GM12878 (cell line): ENCODE measurements around the gene ZNF827. TPM values are rescaled to one million over a fixed set of nuclear protein-coding genes. Genes with fewer than 3 reads are reported as not detected.

ENCODE experiments used
- ATAC-seq: fragments of 200-7000 bp; cut with Tn5 transposase; 3 replicates; pipeline ENCODE4 v1.9.1; 2020; ENCODE audit warnings: mild to moderate bottlenecking, moderate library complexity
- BruUV-seq: library from RNA; stranded (reverse); fragments of 400-500 nt; replicated peaks from 2 replicates; lab custom pipeline; 2021; lab: Mats Ljungman, UMichigan
- CTCF ChIA-PET: fragments of 300-600 bp; sonication (Branson Sonifier 250); formaldehyde crosslinking; extraction: SDS; loops from one replicate; lab custom pipeline; 2021; ENCODE audit warnings: inconsistent platforms; lab: Yijun Ruan, JAX
- POLR2A ChIA-PET: fragments of 350-600 bp; formaldehyde crosslinking; extraction: SDS; loops from one replicate; lab custom pipeline; 2021; ENCODE audit warnings: inconsistent platforms; lab: Charles Lee
- RAD21 ChIA-PET: fragments of 300-600 bp; sonication (Branson Sonifier 250); formaldehyde crosslinking; loops from one replicate; lab custom pipeline; 2023; ENCODE audit warnings: antibody characterized with exemption; ENCODE audit not compliant: unreplicated experiment; lab: Charles Lee
- SMC1A ChIA-PET: fragments of 300-600 bp; sonication (Branson Sonifier 250); formaldehyde crosslinking; loops from one replicate; lab custom pipeline; 2023; ENCODE audit not compliant: unreplicated experiment, uncharacterized antibody; lab: Charles Lee
- DNase-seq: peaks from one replicate; pipeline ENCODE4 v3.0.0-alpha.2; 2011; ENCODE audit warnings: low read depth, low spot score
- FAIRE-seq: peaks from 3 replicates; lab custom pipeline; 2011; peaks lifted over from hg19 to GRCh38; lab: Jason Lieb, UNC
- H2AFZ ChIP-seq: 2 replicates; pipeline ENCODE4 v1.6.0; 2011; ENCODE audit warnings: low read depth, low read length, control low read depth; ENCODE audit not compliant: control insufficient read depth
- H3K27ac ChIP-seq: 2 replicates; pipeline ENCODE4 v1.5.1; 2011; ENCODE audit warnings: control low read depth; ENCODE audit not compliant: control insufficient read depth, insufficient read depth
- H3K27me3 ChIP-seq, 2 experiments: replicated peaks in 1 of 2; 2 replicates each; pipeline versions ENCODE4 v1.6.0 to v1.6.1; 2011; ENCODE audit warnings: low read length in 1 of 2; ENCODE audit not compliant: control insufficient read depth in 2 of 2, insufficient read depth in 2 of 2
- H3K36me3 ChIP-seq, 2 experiments: 2 replicates each; pipeline ENCODE4 v1.5.1; 2011; ENCODE audit warnings: low read length in 1 of 2; ENCODE audit not compliant: control insufficient read depth in 2 of 2, insufficient read depth in 2 of 2
- H3K4me1 ChIP-seq: 2 replicates; pipeline ENCODE4 v1.6.1; 2011; ENCODE audit warnings: mild to moderate bottlenecking, low read length, moderate library complexity, mixed read lengths; ENCODE audit not compliant: control insufficient read depth, insufficient read depth
- H3K4me2 ChIP-seq: 2 replicates; pipeline ENCODE4 v1.6.0; 2011; ENCODE audit warnings: control low read depth; ENCODE audit not compliant: control insufficient read depth, insufficient read depth
- H3K4me3 ChIP-seq: fragments of 200-600 bp; sonication (generic); 2 replicates; pipeline ENCODE4 v1.5.1; 2016
- H3K79me2 ChIP-seq: 2 replicates; pipeline ENCODE4 v1.6.0; 2011; ENCODE audit warnings: low read length; ENCODE audit not compliant: control insufficient read depth, insufficient read depth
- H3K9ac ChIP-seq: 2 replicates; pipeline ENCODE4 v1.8.0; 2011; ENCODE audit warnings: low read length, control low read depth, mixed read lengths; ENCODE audit not compliant: control insufficient read depth, insufficient read depth
- H3K9me3 ChIP-seq: replicated peaks from 3 replicates; pipeline ENCODE4 v1.5.1; 2011; ENCODE audit warnings: mild to moderate bottlenecking, low read length; ENCODE audit not compliant: control insufficient read depth, insufficient read depth
- H4K20me1 ChIP-seq: 2 replicates; pipeline ENCODE4 v1.6.0; 2011; ENCODE audit not compliant: control insufficient read depth, insufficient read depth
- HDAC2 ChIP-seq: fragments of 200-600 bp; sonication (generic); IDR thresholded peaks from 2 replicates; pipeline ENCODE4 v1.6.1; 2017
- IRF3 ChIP-seq: fragments of 450-650 bp; IDR thresholded peaks from 2 replicates; pipeline ENCODE4 v1.6.1; 2014; ENCODE audit warnings: mild to moderate bottlenecking
- RUNX3 ChIP-seq: IDR thresholded peaks from 2 replicates; pipeline ENCODE4 v1.6.1; 2012; ENCODE audit warnings: low read length, inconsistent platforms
- ZBTB11 ChIP-seq: fragments of 450-650 bp; formaldehyde crosslinking; IDR thresholded peaks from 2 replicates; pipeline ENCODE4 v1.5.0; 2022; ENCODE audit warnings: mild to moderate bottlenecking, missing genetic modification characterization
- WGBS: methylation state at CpG from one replicate; pipeline ENCODE4 v1.1.6; 2016; ENCODE audit warnings: low lambda C conversion rate; ENCODE audit not compliant: insufficient replicate concordance, insufficient coverage; ENCODE audit errors: missing lambda C conversion rate; 5-methylcytosine and 5-hydroxymethylcytosine counted together
- in situ Hi-C: fragments of 300-500 bp; cut with MboI; formaldehyde crosslinking; loops from 9 replicates; pipeline ENCODE4 v1.14.3; 2018; ENCODE audit warnings: mixed read lengths
- intact Hi-C: fragments of 100-400 bp; cut with micrococcal nuclease; formaldehyde crosslinking; loops from one replicate; pipeline ENCODE4 v1.14.2; 2022; ENCODE audit not compliant: unreplicated experiment
- polyA plus RNA-seq, 11 experiments: library from polyadenylated mRNA; depleted of rRNA in 4 of 11; unstranded in 6 of 11; stranded (reverse) in 5 of 11; fragments of >200 nt; fragmentation: Nextera tagmentation in 4 of 11; fragmentation: Illumina TruSeq in 1 of 11; extraction: Ambion mirVana in 4 of 11; extraction: Trizol in 1 of 11; gene quantifications; 1 replicate in 1 of 11; 2 replicates in 10 of 11; pipeline versions ENCODE4 v1.2.1 to v1.2.3, GENCODE V29; 2011 to 2016; ENCODE audit warnings: inconsistent platforms in 2 of 11, missing spikeins in 2 of 11, low read depth in 1 of 11
- total RNA-seq, 4 experiments: library from RNA; depleted of rRNA in 3 of 4; stranded (reverse); fragments of >200 nt in 3 of 4; fragmentation: Illumina TruSeq in 1 of 4; extraction: Trizol in 1 of 4; gene quantifications; 2 replicates each; pipeline versions ENCODE4 v1.2.1 to v1.2.3, GENCODE V29; 2013 to 2021

ZNF827 gene
- total and polyA plus RNA-seq, 10 of the 15 experiments (the other 5 are each of a cell fraction or from before 2014, with no cell fraction given): 3.8 to 31.5 (median 13.6) TPM

GRCh38 chr4:145709843-145710242, 228.8 kb downstream of the ZNF827 start:
- Histone ChIP-seq H3K4me2 (no peak overlapping the region), H3K36me3 (no peaks in the 10 kb centered on the region), H3K79me2 (no peaks in the 10 kb centered on the region), H3K27ac (no peak overlapping the region), H3K27me3 (no peaks in the 10 kb centered on the region; a peak in 2 of 4 replicates), H3K4me3 (no peak overlapping the region), H3K9ac (no peak overlapping the region), H2AFZ (peak overlapping the region; percentile 17; the same call in 1 of the 2 replicates), H4K20me1 (no peaks in the 10 kb centered on the region), H3K9me3 (no peaks in the 10 kb centered on the region; the same call in 2 of the 3 replicates), H3K4me1 (no peaks in the 10 kb centered on the region)
- FAIRE-seq: no peak
- ATAC-seq: no peak
- no TSS peak for BruUV-seq
- 21% methylated on average over 3 of the region's 3 CpGs for WGBS
- ChIA-PET CTCF (no interaction called here), RAD21 (interaction anchor here (1.5 kb wide), 1 partner anchor 10 kb away, joined by 3 read pairs; no protein-coding TSS in a partner anchor), SMC1A (interaction anchor here (1.1 to 2.1 kb wide), 3 partner anchors 10 to 33 kb away, joined by 3 to 5 read pairs (median 3); no protein-coding TSS in a partner anchor), POLR2A (no interaction called here)
- no peak for DNase-seq
- no peak for TF ChIP-seq ZBTB11
- no peak for TF ChIP-seq HDAC2
- peak; percentile 10; the same call in 1 of the 2 replicates for TF ChIP-seq RUNX3
- no peak for TF ChIP-seq IRF3
- intact Hi-C loops: no loop called here
- in situ Hi-C loops: no loop called here
